H1 (cell line): ENCODE data around the gene OR8D2. TPM values are rescaled to one million over a fixed set of nuclear protein-coding genes. Genes with fewer than 3 reads are reported as not detected.

ENCODE experiments used
- CTCF ChIA-PET: fragments of 300-600 bp; sonication (Branson Sonifier 250); formaldehyde crosslinking; loops from one replicate; lab custom pipeline; 2021; ENCODE audit not compliant: partially characterized antibody; lab: Charles Lee
- POLR2A ChIA-PET: fragments of 300-600 bp; sonication (Branson Sonifier 250); formaldehyde crosslinking; loops from one replicate; lab custom pipeline; 2021; ENCODE audit warnings: inconsistent platforms; ENCODE audit not compliant: partially characterized antibody; lab: Charles Lee
- DNase-seq, 2 experiments: peaks; one replicate each; pipeline versions ENCODE4 v3.0.0 to v3.0.0-alpha.2; 2010 to 2022; ENCODE audit warnings: low spot score in 2 of 2, low read depth in 1 of 2, mixed read lengths in 1 of 2
- FAIRE-seq: peaks from 2 replicates; lab custom pipeline; 2011; peaks lifted over from hg19 to GRCh38; lab: Jason Lieb, UNC
- H2AFZ ChIP-seq: 2 replicates; pipeline ENCODE4 v1.8.1; 2012; ENCODE audit warnings: low read length, inconsistent platforms
- H2AK5ac ChIP-seq: 2 replicates; pipeline ENCODE4 v1.6.1; 2013; ENCODE audit warnings: low read depth, low read length
- H2BK120ac ChIP-seq: replicated peaks from 2 replicates; pipeline ENCODE3; 2013; ENCODE audit warnings: low read depth, low read length, inconsistent platforms
- H2BK12ac ChIP-seq: 2 replicates; pipeline ENCODE4 v1.6.1; 2013; ENCODE audit warnings: low read depth, low read length
- H2BK15ac ChIP-seq: 2 replicates; pipeline ENCODE4 v1.6.1; 2013; ENCODE audit warnings: low read length
- H2BK20ac ChIP-seq: 2 replicates; pipeline ENCODE4 v1.6.1; 2013; ENCODE audit warnings: low read length
- H2BK5ac ChIP-seq: 2 replicates; pipeline ENCODE4 v1.6.1; 2013; ENCODE audit warnings: low read depth, low read length
- H3K14ac ChIP-seq: 2 replicates; pipeline ENCODE4 v1.6.1; 2013; ENCODE audit warnings: inconsistent platforms; ENCODE audit not compliant: insufficient read length
- H3K18ac ChIP-seq: 2 replicates; pipeline ENCODE4 v1.6.1; 2013; ENCODE audit warnings: low read length; ENCODE audit errors: extremely low read depth
- H3K23ac ChIP-seq: 2 replicates; pipeline ENCODE4 v1.6.1; 2013; ENCODE audit warnings: inconsistent platforms; ENCODE audit not compliant: insufficient read length
- H3K23me2 ChIP-seq: 2 replicates; pipeline ENCODE4 v1.6.1; 2013; ENCODE audit warnings: low read depth, low read length
- H3K27ac ChIP-seq: 2 replicates; pipeline ENCODE4 v1.6.1; 2011; ENCODE audit warnings: low read depth, low read length, inconsistent platforms
- H3K27me3 ChIP-seq, 4 experiments: replicated peaks in 1 of 4; 1 replicate in 1 of 4; 2 replicates in 3 of 4; pipeline versions ENCODE4 v1.6.1 to v1.8.1; 2011 to 2013; ENCODE audit warnings: low read length in 3 of 4, mild to moderate bottlenecking in 3 of 4, inconsistent platforms in 2 of 4, mixed read lengths in 2 of 4, moderate library complexity in 1 of 4; ENCODE audit not compliant: control insufficient read depth in 3 of 4, insufficient read depth in 3 of 4; ENCODE audit errors: extremely low read depth in 1 of 4
- H3K36me3 ChIP-seq, 4 experiments: 2 replicates each; pipeline versions ENCODE4 v1.6.1 to v1.8.1; 2011 to 2013; ENCODE audit warnings: mild to moderate bottlenecking in 4 of 4, low read length in 3 of 4, moderate library complexity in 2 of 4, control low read depth in 1 of 4, inconsistent platforms in 1 of 4; ENCODE audit not compliant: insufficient read depth in 4 of 4, control insufficient read depth in 2 of 4
- H3K4ac ChIP-seq: replicated peaks from 2 replicates; pipeline ENCODE3; 2013; ENCODE audit warnings: low read length, low read depth, mixed read lengths, inconsistent platforms; ENCODE audit not compliant: insufficient read length
- H3K4me1 ChIP-seq, 4 experiments: replicated peaks in 1 of 4; 1 replicate in 1 of 4; 2 replicates in 3 of 4; pipeline versions ENCODE4 v1.6.1 to v1.8.1; 2011 to 2013; ENCODE audit warnings: low read length in 3 of 4, inconsistent platforms in 2 of 4, mixed read lengths in 1 of 4; ENCODE audit not compliant: insufficient read depth in 4 of 4, control insufficient read depth in 3 of 4
- H3K4me2 ChIP-seq, 2 experiments: 2 replicates each; pipeline versions ENCODE4 v1.6.1 to v1.8.1; 2011 to 2013; ENCODE audit warnings: low read depth in 2 of 2, low read length in 2 of 2, control low read depth in 1 of 2, inconsistent platforms in 1 of 2, mild to moderate bottlenecking in 1 of 2; ENCODE audit not compliant: insufficient read depth in 1 of 2
- H3K4me3 ChIP-seq, 4 experiments: fragments of 200-600, 300-600 bp in 1 of 4; sonication (generic), shearing (Covaris generic), sonication (Bioruptor Twin) in 1 of 4; 2 replicates each; pipeline versions ENCODE4 v1.5.1 to v1.8.1; 2011 to 2016; ENCODE audit warnings: low read length in 4 of 4, low read depth in 3 of 4, control low read depth in 2 of 4, inconsistent platforms in 2 of 4, mild to moderate bottlenecking in 2 of 4, mixed read lengths in 1 of 4, moderate library complexity in 1 of 4; ENCODE audit not compliant: insufficient read depth in 2 of 4; ENCODE audit errors: extremely low read depth in 1 of 4
- H3K56ac ChIP-seq: replicated peaks from 2 replicates; pipeline ENCODE3; 2013; ENCODE audit warnings: low read depth, mild to moderate bottlenecking, mixed read lengths, low read length, inconsistent platforms; ENCODE audit not compliant: insufficient read length
- H3K79me1 ChIP-seq: 2 replicates; pipeline ENCODE4 v1.6.1; 2013; ENCODE audit warnings: low read depth, low read length, control low read depth
- H3K79me2 ChIP-seq, 2 experiments: 2 replicates each; pipeline versions ENCODE4 v1.6.1 to v1.8.1; 2012 to 2013; ENCODE audit warnings: low read length in 2 of 2, mild to moderate bottlenecking in 2 of 2, inconsistent platforms in 1 of 2; ENCODE audit not compliant: insufficient read depth in 2 of 2, control insufficient read depth in 1 of 2
- H3K9ac ChIP-seq, 4 experiments: replicated peaks in 1 of 4; 1 replicate in 1 of 4; 2 replicates in 3 of 4; pipeline versions ENCODE4 v1.6.1 to v1.8.1; 2011 to 2013; ENCODE audit warnings: low read depth in 3 of 4, low read length in 3 of 4, control low read depth in 2 of 4, mild to moderate bottlenecking in 2 of 4, moderate library complexity in 2 of 4, inconsistent platforms in 1 of 4; ENCODE audit errors: extremely low read depth in 1 of 4
- H3K9me3 ChIP-seq, 2 experiments: 2 replicates each; pipeline versions ENCODE4 v1.6.1 to v1.8.1; 2012 to 2013; ENCODE audit warnings: mild to moderate bottlenecking in 2 of 2, moderate library complexity in 2 of 2, control low read depth in 1 of 2, inconsistent platforms in 1 of 2, low read depth in 1 of 2, low read length in 1 of 2, mixed read lengths in 1 of 2; ENCODE audit not compliant: insufficient read depth in 2 of 2
- H4K20me1 ChIP-seq, 2 experiments: replicated peaks in 1 of 2; 2 replicates each; pipeline versions ENCODE3 to v1.8.1; 2011 to 2013; ENCODE audit warnings: inconsistent platforms in 2 of 2, low read length in 2 of 2, mild to moderate bottlenecking in 1 of 2; ENCODE audit not compliant: insufficient read depth in 2 of 2, control insufficient read depth in 1 of 2
- H4K5ac ChIP-seq: 2 replicates; pipeline ENCODE4 v1.6.1; 2013; ENCODE audit warnings: low read length, low read depth, mixed read lengths, inconsistent platforms; ENCODE audit not compliant: insufficient read length
- H4K8ac ChIP-seq: 2 replicates; pipeline ENCODE4 v1.8.0; 2013; ENCODE audit warnings: mild to moderate bottlenecking, moderate library complexity, low read length, inconsistent platforms; ENCODE audit not compliant: insufficient read depth; ENCODE audit errors: extremely low read depth
- H4K91ac ChIP-seq: replicated peaks from 2 replicates; pipeline ENCODE3; 2013; ENCODE audit warnings: low read length, mixed read lengths, inconsistent platforms; ENCODE audit not compliant: insufficient read length
- EP300 ChIP-seq, 2 experiments: IDR thresholded peaks; 1 replicate in 1 of 2; 2 replicates in 1 of 2; pipeline ENCODE4 v1.6.1; 2011 to 2012; ENCODE audit warnings: low read depth in 2 of 2, low read length in 2 of 2, mild to moderate bottlenecking in 2 of 2, borderline replicate concordance in 1 of 2, inconsistent platforms in 1 of 2, moderate library complexity in 1 of 2
- MAX ChIP-seq: IDR thresholded peaks from 2 replicates; pipeline ENCODE4 v1.6.1; 2012; ENCODE audit warnings: inconsistent platforms
- PHF8 ChIP-seq: fragments of 200-600 bp; sonication (generic); conservative IDR thresholded peaks from 2 replicates; pipeline ENCODE4 v1.7.1; 2012; ENCODE audit warnings: low read depth, mild to moderate bottlenecking, inconsistent platforms, low read length, moderate library complexity
- RNF2 ChIP-seq: fragments of 200-900, 300-1000 bp; sonication (generic); IDR thresholded peaks from 2 replicates; pipeline ENCODE4 v1.7.1; 2016; ENCODE audit warnings: borderline replicate concordance, low read depth, mild to moderate bottlenecking, antibody characterized with exemption, low read length; ENCODE audit not compliant: poor library complexity, severe bottlenecking; ENCODE audit errors: missing control alignments
- TBP ChIP-seq: IDR thresholded peaks from 2 replicates; pipeline ENCODE4 v1.6.1; 2011; ENCODE audit warnings: low read depth, low read length, improper control_type of control experiment
- polyA plus RNA-seq, 7 experiments: library from polyadenylated mRNA; depleted of rRNA in 3 of 7; stranded (reverse) in 5 of 7; unstranded in 2 of 7; fragments of >200 nt in 5 of 7; fragments of 200-250 nt in 2 of 7; gene quantifications; 1 replicate in 5 of 7; 2 replicates in 1 of 7; 4 replicates in 1 of 7; pipeline versions ENCODE4 v1.2.1 to v1.2.3, GENCODE V29; 2011 to 2013; ENCODE audit warnings: missing spikeins in 2 of 7, mixed read lengths in 2 of 7
- total RNA-seq: library from RNA; stranded (reverse); fragmentation: NEBNext Ultra II Directional; extraction: Animal tissue kit (Norgen Biotek cat#: 25700); gene quantifications from 2 replicates; pipeline ENCODE4 v1.2.1, GENCODE V29; 2021

Gene OR8D2
- total and polyA plus RNA-seq, 2 of the 8 experiments (the other 6 are each of a cell fraction or from before 2014, with no cell fraction given): not detected

- H3K27me3 ChIP-seq: no peaks in the 10 kb centered on the region
- TF ChIP-seq RNF2 (no peak), PHF8 (no peak), MAX (no peak), EP300 (IDR thresholded peaks at IDR 0.05; ENCODE audit: borderline replicate concordance in 1 of 2, low read depth in 2 of 2, low read length in 2 of 2) (no peak), TBP (no peak)
These were observed 9.3 kb downstream of the OR8D2 start for GRCh38 chr11:124310721-124311120.

More at GRCh38 chr11:124310721-124311120, 9.3 kb downstream of the OR8D2 start:
- FAIRE-seq: no peak
- no peak overlapping the region for H2BK5ac ChIP-seq
- no peak overlapping the region for H3K4me2 ChIP-seq
- no peak overlapping the region for H4K8ac ChIP-seq
- H3K4me3 ChIP-seq: no peak overlapping the region
- ChIA-PET CTCF (interaction anchor here (1.4 kb wide), 1 partner anchor 239 kb away, joined by 5 read pairs; no protein-coding TSS in a partner anchor), POLR2A (no interaction called here)
- H3K36me3 ChIP-seq: no peaks in the 10 kb centered on the region
- no peak overlapping the region for H2BK20ac ChIP-seq
- no peaks in the 10 kb centered on the region for H4K20me1 ChIP-seq
- H3K9ac ChIP-seq: no peak overlapping the region
- H3K14ac ChIP-seq: no peak overlapping the region
- no peak overlapping the region for H2AFZ ChIP-seq
- H2BK120ac ChIP-seq: no peak overlapping the region
- H3K18ac ChIP-seq: no peak overlapping the region
- no peaks in the 10 kb centered on the region for H3K9me3 ChIP-seq
- H2BK15ac ChIP-seq: no peak overlapping the region
- H3K4ac ChIP-seq: no peak overlapping the region
- no peaks in the 10 kb centered on the region for H3K79me2 ChIP-seq
- H3K23ac ChIP-seq: no peak overlapping the region
- no peak overlapping the region for H2AK5ac ChIP-seq
- DNase-seq: no peak
- H4K5ac ChIP-seq: no peak overlapping the region
- no peak overlapping the region for H2BK12ac ChIP-seq
- H3K23me2 ChIP-seq: no peaks in the 10 kb centered on the region; the same call in 1 of the 2 replicates
- no peaks in the 10 kb centered on the region for H3K79me1 ChIP-seq
- no peak overlapping the region for H3K27ac ChIP-seq
- no peak overlapping the region for H3K56ac ChIP-seq
- H4K91ac ChIP-seq: no peak overlapping the region
- no peaks in the 10 kb centered on the region for H3K4me1 ChIP-seq
